HT1080 (cell line): ENCODE results near the gene USH1G. TPM values are rescaled to one million over a fixed set of nuclear protein-coding genes. Genes with fewer than 3 reads are reported as not detected.

Experiments
- DNase-seq: peaks from one replicate; pipeline ENCODE4 v3.0.0-alpha.2; 2015; ENCODE audit warnings: low read depth
- total RNA-seq: library from RNA; depleted of rRNA; stranded (reverse); fragments of >200 nt; shearing (Covaris generic); gene quantifications from 2 replicates; pipeline ENCODE4 v1.2.3, GENCODE V29; 2014

USH1G gene
- total RNA-seq, 1 experiment from 2014 or later = not detected

- peak; percentile 41 for DNase-seq
Observed at GRCh38 chr17:74906214-74906793, 16.8 kb downstream of the USH1G start.

DNA sequence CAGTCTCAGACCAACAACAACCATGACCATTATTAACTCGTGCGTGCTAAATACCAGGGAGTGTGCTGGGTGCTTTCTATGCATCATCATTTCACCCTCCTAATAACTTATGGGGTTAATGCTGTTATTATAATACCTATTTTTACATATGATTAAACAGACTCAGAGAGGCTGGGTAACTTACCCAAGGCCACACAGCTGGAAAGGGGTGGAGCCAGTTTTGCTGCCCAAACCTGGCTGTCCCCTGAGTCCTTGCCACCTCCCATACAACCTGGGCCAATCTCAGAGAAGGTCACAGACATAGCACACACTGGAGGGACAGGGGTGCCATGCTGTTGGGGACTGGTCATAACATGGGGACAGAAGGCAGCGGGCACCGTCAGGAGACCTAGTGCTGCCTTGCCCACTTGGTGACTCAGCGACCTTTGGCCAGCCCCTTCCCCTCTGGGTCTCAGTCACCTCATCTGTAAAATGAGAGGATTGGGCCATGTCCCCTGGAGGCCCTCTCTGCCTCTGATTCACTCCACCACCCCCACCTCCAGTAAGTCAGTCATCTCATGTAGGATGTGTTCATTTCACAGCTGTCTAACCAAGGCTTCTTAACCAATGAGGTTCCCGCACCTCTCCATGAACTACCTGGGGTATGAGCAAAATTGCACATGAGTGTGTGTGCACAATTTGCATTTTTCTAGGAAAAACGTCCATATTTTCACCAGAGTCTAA lies 18.2 kb downstream of the USH1G start:
- DNase-seq = no peak

- DNase-seq = no peak
Observed at GRCh38 chr17:74903671-74904070, 19.4 kb downstream of the USH1G start.

GRCh38 chr17:74903034-74903433 lies 20.0 kb downstream of the USH1G start:
- no peak for DNase-seq

- DNase-seq = no peak
Observed at GRCh38 chr17:74901353-74902135, 21.5 kb downstream of the USH1G start.

- no peak for DNase-seq
Observed at GRCh38 chr17:74900208-74900607, 22.8 kb downstream of the USH1G start.

DNA sequence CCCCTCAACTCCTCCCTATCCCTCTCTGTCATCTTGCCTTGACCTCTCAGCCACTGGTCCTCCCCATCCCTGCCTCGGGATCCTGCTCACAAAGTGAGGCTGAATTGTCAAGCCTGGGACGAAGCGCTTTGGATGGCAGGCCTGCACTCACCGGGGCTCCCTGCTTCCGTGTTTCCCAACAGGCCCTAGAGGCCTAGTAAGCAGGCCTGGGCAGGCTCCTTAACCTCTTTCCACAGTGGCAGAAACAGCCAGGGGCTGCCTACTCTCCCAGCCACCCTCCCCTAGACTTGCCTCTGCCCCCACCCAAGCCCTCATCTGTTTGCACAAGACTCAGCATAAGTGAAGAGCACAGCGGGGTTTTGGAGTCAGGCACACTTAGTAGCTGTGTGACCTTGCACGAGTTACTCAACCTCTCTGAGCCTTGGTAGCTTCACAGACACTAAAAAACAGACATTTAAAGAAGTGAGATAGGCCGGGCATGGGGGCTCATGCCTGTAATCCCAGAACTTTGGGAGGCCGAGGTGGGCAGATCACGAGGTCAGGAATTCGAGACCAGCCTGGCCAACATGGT lies 24.6 kb downstream of the USH1G start:
- DNase-seq = no peak

DNA sequence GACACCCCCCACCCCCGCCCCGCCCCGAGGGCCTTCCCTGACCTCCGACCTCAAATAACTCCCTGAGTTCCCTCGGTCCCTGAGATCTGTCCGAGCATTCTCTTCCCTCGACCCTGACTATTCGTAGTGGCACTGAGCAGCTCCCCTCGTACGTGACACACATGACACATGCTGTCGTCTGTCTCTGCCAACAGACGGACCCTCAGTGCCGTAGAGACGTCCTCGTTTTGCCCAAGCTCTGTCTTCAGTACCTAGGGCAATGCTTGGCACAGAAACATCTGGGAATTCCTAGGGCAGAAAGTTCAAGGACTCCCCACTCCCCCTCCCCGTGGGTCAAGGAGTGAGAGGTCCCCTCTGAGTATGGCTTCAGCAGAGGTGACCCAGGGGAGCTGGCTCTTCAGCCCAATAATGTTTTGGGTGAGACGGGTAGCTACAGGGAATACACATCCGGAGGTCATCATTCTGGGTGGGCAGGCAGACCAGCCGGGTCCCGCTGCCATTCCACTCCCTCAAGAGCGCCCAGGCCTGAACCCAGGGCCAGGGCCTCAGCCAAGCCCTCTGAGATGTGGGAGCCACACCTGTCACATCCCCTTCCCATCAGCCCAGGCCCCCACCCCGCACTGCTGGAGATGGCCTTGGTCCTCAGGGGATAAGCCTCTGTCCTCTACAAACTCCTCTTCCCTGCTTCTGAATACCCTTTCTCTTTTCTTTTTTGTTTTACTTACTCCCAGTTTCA lies 29.0 kb downstream of the USH1G start:
- no peak for DNase-seq

GRCh38 chr17:74892974-74893911 lies 29.8 kb downstream of the USH1G start, which contains the start of gene FADS6:
TSS of gene FADS6 (minus strand) at chr17:74893633. CDS start at chr17:74893595, 38 bp downstream.
- DNase-seq = no peak

GRCh38 chr17:74892013-74892841 lies 30.8 kb downstream of the USH1G start:
- no peak for DNase-seq

DNA sequence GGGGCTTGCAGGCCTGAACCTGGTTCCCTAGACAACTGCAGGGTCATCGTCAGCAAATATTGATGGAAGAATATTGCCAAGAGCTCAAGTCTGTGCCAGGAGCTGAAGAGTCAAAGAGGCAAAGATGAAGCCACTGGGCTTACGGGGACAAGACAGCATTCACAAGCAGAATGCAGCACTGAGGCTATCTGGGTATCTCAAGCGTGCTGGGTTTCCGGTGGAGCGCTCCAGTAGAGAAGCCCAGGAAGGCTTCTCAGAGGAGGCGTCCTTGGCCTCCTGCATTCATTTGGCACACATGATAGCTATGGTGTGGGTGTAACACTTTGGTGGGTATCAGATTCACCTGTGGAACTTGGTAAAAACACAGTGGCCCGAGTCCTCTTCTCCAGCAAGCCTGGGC lies 32.5 kb downstream of the USH1G start:
- no peak for DNase-seq

- DNase-seq = no peak
Observed at GRCh38 chr17:74888469-74888868, 34.6 kb downstream of the USH1G start.

DNA sequence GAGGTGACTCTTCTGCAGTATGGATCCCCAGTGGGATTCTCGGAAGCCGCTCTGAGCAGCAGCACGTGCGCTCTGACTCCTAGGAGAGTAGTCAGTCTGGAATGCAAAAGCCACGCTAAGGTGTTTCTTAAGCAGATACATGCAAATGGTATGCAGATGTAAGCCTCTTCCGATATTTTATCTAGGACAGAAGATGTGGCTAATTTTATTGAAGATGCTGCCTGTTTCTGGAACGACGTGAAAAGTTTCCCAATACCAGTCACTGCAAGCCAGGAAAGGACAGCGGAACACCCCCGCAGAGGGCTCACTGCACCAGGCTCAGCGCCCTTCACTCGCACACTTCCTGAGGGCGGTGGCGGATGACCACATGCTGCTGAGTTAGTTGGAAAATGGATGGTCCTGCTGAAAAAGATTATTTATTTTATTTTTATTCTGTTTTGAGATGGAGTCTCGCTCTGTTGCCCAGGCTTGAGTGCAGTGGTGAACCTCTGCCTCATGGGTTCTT lies 39.8 kb downstream of the USH1G start:
- DNase-seq = no peak

- no peak for DNase-seq
Observed at GRCh38 chr17:74882517-74883240, 40.4 kb downstream of the USH1G start.

- DNase-seq = no peak
Observed at GRCh38 chr17:74881073-74881472, 42.0 kb downstream of the USH1G start.

GRCh38 chr17:74879308-74879707 lies 43.7 kb downstream of the USH1G start:
- no peak for DNase-seq

DNA sequence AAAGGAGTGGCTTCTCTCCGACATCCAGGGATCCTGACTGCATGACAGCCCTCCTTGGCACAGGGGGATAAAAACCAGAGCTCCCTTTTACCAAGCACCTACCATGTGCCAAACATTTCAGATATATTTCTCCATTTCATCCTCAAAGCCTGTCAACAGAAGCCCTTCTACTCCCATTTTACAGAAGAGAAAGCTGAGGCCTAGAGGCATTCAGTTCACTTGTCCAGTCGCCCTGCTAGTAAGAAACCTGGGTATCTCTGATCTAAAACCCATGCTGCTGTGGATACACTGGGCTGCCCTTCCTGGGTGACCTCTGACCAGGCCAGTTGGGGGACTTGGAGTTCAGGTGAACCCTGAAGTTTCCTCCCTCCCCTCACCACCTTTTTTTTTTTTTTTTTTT lies 44.4 kb downstream of the USH1G start:
- no peak for DNase-seq
